Measurements from ENCODE around the gene TRPM4. TPM values are rescaled to one million over a fixed set of nuclear protein-coding genes. Genes with fewer than 3 reads are reported as not detected.
"Not testable (repeated sequence)": the region's sequence is repeated elsewhere in the genome, so short reads cannot be mapped to it uniquely, and the experiment has no call there.

Gene TRPM4
- total RNA-seq, 1 experiment from 2014 or later = 8.3 TPM

GRCh38 chr19:49127225-49127624 lies 30.4 kb upstream of the TRPM4 start:
- not testable (repeated sequence) for DNase-seq (ENCODE audit: low read depth)

- DNase-seq (ENCODE audit: low read depth) = peak; percentile 94
Observed at GRCh38 chr19:49127674-49128544, 29.7 kb upstream of the TRPM4 start.

DNA sequence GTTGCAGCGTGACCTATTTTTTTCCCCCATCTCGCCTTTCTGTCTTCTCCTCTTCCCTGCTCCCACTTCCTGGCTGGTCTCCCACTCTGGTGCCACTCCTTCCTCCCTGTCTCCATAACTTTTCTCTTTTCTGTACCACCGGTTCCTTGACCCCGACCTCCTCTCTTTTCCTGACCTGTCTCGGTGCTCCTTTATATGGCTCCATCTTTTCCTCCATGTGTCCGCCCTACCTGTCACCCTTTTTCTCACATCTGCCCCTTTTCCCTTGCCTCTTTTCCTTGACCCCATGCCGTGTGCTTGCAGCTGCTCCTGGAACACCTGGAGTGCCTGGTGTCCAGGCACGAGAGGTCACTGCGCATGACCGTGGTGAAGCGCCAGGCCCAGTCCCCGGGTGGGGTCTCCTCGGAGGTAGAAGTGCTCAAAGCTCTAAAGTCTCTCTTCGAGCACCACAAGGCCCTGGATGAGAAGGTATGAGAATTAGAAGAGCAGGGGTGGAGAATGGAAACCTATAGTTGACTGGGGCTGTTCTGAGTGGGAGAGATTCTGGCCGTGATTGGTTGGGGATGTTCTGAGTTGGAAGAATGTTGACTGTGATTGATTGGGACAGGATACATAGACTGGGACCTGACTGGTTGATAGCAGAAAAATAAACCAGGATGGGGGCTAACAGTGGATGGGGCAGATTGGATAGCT lies 28.9 kb upstream of the TRPM4 start:
- DNase-seq (ENCODE audit: low read depth) = peak; percentile 31

DNA sequence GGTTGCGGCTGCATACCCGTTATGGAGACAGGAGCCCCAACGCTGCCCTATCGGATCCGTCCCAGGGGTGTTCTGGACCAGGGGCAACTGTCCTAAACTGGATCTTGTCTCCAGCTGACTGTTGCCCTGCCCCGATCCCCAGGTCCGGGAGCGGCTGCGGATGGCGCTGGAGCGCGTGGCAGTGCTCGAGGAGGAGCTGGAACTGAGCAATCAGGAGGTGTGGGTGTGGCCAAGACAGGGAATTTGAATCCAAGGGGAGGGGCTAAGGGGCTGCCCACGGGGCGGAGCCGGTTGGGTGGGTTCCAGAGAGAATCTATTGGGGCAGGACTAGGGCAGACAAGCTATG lies 28.4 kb upstream of the TRPM4 start:
- DNase-seq (ENCODE audit: low read depth) = peak; percentile 49

- no peak for DNase-seq (ENCODE audit: low read depth)
Observed at GRCh38 chr19:49130325-49130724, 27.3 kb upstream of the TRPM4 start.

GRCh38 chr19:49132974-49133609 lies 24.5 kb upstream of the TRPM4 start:
- DNase-seq (ENCODE audit: low read depth) = no peak

GRCh38 chr19:49133621-49134454 lies 23.8 kb upstream of the TRPM4 start:
- no peak for DNase-seq (ENCODE audit: low read depth)

- DNase-seq (ENCODE audit: low read depth) = no peak
Observed at GRCh38 chr19:49135686-49136085, 21.9 kb upstream of the TRPM4 start.

DNA sequence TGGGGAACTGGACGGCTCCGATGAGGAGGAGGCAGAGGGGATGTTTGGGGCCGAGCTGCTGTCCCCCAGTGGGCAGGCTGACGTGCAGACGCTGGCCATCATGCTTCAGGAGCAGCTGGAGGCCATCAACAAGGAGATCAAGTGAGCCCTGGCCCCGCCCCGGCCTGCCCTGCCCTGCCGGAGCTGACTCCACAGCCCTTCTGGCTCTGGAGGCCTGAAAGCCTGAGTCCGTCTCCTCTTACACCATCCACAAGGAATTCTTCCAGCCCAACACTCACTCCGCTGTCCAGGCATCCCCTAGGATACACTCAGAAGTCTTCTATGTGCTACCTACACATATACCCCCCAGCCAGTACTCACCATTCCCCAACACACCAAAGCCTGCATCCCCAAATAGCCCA lies 20.8 kb upstream of the TRPM4 start:
- no peak for DNase-seq (ENCODE audit: low read depth)

- DNase-seq (ENCODE audit: low read depth) = no peak
Observed at GRCh38 chr19:49140951-49141350, 16.6 kb upstream of the TRPM4 start.

DNA sequence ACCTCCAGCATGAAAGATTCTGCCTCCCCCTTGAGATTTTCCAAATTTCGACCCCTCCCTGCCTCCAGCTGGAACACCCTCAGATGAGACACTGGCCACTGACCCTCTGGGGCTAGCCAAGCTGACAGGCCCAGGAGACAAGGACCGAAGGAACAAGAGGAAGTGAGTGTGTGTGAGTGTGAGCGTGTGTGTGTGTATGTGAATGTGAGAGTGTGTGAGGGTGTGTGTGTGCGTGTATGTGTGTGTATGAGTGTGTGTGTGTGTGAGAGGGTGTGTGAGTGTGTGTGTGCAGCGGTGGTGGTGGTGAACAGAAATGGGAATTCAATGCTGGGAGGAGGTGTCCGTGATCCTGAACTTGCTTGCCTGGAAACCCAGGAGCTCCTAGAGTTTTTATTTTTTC lies 16.2 kb upstream of the TRPM4 start:
- no peak for DNase-seq (ENCODE audit: low read depth)

DNA sequence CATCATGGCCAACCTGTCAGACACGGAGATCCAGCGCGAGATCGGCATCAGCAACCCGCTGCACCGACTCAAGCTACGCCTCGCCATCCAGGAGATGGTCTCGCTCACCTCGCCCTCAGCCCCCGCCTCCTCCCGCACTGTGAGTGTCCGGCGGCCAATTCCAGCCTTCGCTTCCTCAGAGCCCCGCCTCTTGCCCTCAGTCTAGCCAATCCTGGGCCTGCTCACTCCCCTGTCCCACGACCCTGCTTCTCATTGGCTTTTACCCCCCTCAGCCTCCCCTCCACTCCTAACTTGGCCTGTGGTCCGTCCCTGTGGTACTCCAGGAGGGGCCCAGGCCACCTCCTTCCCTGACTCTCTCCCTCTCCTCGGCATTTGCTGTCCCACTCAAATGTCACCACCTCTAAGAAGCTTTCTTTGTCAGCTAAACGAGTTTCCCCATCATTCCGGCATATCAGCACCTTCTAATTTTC lies 14.7 kb upstream of the TRPM4 start:
- peak; percentile 94 for DNase-seq (ENCODE audit: low read depth)

DNA sequence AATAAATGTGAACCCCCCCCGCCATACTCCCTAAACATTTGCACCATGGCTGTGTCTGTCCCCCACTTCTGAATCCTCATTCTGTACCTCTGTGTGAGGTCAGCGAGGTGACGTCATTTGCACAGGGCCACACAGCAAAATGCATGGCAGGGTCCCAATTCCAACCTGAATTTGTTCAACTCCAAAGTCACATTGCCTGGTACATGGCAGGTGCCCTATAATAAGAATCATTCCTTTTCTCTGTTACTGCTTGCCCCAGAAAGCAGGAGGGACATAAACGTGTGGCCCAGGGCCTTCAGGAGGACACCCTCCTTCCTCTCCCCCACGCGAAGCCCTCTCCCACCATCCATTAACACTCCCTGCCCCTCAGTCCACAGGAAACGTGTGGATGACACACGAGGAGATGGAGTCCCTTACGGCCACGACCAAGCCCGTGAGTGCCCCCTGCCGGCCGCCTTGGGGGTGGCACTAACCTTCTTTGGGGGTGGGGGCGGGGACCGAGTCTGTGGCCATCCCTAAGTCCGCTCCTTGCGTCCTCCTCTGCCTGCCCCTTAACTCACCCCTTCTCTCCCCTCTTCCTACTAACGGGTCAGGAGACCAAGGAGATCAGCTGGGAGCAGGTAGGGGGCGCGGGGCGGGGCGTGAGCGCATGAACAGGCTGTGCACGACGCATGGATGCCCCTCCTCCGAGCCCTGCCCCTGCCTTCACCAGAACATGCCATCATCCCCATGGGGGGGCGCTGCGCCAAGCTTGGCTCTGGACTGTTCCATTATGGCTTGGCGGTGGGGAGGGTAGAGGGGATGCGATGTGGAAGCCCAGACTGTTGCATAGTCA lies 11.8 kb upstream of the TRPM4 start:
- DNase-seq (ENCODE audit: low read depth) = peak; percentile 57

DNA sequence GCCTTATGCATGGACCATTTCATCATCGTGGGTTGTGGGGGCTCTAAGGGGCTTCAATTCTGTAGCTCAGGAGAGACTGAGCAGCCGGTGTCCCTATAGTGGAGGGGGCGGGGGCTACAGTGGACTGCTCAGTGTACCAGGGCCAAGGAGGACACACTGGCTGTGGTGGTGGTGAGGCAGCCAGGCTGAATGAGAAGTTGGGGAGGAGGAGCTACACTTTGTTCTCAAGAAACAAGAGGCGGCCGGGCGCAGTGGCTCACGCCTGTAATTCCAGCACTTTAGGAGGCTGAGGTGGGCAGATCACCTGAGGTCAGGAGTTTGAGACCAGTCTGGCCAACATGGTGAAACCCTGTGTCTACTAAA lies 11.2 kb upstream of the TRPM4 start:
- DNase-seq (ENCODE audit: low read depth) = not testable (repeated sequence)

DNA sequence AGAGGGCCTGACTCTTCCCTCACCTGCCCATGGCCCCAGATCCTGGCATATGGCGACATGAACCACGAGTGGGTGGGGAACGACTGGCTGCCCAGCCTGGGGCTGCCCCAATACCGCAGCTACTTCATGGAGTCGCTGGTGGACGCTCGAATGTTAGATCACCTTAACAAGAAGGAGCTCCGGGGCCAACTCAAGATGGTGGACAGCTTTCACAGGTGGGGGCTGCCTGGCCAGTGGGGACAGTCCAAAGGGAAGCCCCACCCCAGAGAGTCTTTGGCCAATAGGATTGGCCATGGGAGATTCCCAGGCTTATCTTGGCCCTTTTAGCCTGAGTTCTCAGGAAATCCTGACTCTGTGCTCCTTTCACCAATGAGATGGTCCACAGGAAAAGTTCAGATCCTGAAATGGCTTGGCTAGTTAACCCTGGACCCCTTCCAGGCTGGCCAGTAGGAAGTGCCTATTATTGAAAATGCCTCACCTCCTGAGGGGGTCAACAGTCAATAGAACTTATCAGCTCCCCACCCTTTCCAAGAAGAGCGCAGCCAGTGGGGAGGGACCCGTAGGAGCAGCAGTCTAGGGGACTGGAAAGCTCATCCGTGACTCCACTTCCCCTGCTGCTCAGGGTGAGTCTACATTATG lies 9.4 kb upstream of the TRPM4 start:
- no peak for DNase-seq (ENCODE audit: low read depth)

- peak; percentile 89 for DNase-seq (ENCODE audit: low read depth)
Observed at GRCh38 chr19:49148784-49149651, 8.6 kb upstream of the TRPM4 start.

DNA sequence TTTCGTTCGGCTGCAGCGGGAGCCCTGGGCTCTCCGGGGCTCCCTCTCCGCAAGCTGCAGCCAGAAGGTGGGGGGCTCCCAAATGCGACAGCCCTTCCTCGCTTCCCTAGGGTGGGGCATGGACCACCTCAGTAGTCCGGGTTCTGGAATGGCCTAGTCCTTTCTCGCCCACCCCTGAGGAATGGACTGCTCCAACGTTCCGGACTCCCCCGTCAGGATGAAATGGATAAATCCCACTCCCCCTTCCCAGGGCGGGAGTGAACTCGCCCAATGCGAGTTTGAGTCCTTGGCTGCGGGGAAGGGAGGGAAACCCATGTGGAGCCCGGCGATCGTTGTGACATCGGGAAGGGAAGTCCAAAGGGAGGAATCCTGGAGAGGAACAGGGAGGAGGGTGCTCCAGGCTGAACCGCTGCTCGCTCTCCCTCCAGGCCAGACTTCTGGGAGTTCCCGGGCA lies 7.9 kb upstream of the TRPM4 start:
- peak; percentile 87 for DNase-seq (ENCODE audit: low read depth)

DNA sequence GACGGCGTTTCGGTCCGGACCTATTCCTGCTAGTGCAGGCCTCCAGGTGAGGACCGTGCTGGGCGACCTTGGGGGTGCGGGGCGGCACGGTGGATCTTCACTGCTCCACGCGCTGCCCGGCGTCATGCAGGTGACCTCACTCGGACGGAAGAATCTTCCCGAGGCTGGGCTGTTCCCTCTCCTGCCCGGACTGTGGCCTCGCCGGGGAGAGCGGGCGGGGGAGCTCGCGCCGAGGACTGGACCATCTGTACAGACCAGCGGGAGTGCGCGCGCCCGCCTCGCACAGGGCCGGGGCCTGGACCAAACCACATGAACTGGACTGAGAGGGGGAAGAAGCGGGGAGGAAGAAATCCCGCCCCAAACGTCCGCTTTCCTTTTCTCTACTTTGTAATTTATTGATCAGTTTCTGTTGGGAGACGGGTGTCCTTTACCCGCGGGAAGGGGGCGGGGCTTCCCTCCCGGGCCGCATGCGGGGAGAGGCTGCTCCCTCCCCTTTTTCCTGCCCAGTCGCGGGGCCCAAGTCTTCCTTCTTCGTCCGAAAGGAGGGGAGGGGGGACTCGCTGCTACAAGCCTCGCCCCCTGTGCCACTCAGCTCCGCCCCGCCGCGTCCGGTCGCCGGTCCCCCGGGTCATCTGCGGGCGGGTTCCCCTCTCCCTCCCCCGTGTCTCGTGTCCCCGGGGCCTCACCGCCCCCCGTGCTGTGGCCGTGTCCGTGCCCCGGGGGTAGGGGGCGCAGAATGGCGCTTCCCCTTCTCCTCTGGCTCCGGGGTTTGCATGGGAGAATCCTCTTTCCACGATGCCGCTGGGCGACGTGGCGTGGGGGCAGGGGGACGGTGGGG lies 7.3 kb upstream of the TRPM4 start:
- peak; percentile 85 for DNase-seq (ENCODE audit: low read depth)

DNA sequence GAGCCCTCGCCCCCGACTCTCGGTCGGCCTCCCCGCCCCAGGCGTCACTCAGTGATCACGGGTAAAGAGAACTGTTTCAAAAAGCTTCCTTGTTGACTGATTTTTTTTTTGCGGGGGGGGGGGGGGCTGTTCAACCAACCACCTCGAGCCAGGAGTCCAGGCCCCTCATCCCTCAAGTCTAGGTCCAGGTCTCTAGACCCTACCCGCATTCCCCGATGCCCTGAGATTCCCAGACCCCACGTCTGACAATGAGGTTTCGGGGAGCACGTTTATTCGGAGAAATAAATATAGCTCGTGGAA lies 6.7 kb upstream of the TRPM4 start:
- DNase-seq (ENCODE audit: low read depth) = no peak

Data from RPMI7951 (cell line).